HT1080 (cell line): ENCODE measurements around the gene ARHGAP10. TPM values are rescaled to one million over a fixed set of nuclear protein-coding genes. Genes with fewer than 3 reads are reported as not detected.
"Not testable (repeated sequence)": the region's sequence is repeated elsewhere in the genome, so short reads cannot be mapped to it uniquely, and the experiment has no call there.

Experiments used
- DNase-seq: peaks from one replicate; pipeline ENCODE4 v3.0.0-alpha.2; 2015; ENCODE audit warnings: low read depth
- total RNA-seq: library from RNA; depleted of rRNA; stranded (reverse); fragments of >200 nt; shearing (Covaris generic); gene quantifications from 2 replicates; pipeline ENCODE4 v1.2.3, GENCODE V29; 2014

Gene ARHGAP10
- total RNA-seq, 1 experiment from 2014 or later, result 19.1 TPM

DNA sequence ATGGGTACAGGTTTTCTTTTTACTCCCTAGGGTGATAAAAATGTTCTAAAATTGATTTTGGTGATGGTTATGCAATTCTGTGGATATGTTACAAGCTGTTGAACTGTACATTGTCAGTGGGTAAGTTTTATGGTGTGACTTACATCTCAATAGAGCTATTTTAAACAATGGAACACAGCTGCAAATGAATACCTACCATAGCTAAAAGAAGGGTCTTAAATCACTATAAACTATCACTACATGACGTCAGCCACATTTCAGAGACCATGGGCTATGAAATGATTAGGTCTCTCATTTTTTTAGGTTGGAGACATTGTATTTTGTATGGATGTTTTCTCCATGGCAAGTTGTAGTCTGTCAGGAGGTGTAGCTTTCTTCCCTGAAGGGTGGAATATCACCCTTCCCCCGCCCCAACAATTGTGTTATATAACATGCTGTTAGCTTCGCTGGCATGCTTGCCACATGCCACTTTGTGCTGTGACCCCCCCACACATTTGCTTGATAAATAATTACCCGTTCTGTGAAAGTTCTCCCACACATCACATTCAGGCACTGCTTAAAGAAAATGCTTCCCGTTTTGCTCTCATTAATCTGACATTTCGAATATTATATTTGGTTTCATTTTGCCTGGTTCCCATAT lies 159.7 kb downstream of the ARHGAP10 start:
- DNase-seq, result no peak

DNA sequence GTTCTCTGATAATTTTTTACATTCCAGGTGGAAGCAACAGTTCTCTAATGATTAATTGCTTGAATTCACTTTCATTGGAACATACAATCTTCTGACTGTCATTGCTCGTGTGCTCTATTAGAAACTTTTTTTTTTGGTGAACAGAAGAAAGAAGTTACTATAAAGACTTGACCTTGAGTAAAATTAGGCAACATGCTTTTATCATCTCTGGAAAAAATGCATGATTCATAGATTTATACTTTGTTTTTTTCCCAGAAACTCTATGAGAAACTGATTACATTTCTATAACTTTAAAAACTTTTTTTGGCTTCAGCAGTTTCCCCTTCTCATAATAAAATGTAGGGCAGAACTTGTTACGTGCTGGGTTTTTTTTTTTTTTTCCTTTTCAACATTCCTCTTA lies 167.6 kb downstream of the ARHGAP10 start:
- no peak for DNase-seq

DNA sequence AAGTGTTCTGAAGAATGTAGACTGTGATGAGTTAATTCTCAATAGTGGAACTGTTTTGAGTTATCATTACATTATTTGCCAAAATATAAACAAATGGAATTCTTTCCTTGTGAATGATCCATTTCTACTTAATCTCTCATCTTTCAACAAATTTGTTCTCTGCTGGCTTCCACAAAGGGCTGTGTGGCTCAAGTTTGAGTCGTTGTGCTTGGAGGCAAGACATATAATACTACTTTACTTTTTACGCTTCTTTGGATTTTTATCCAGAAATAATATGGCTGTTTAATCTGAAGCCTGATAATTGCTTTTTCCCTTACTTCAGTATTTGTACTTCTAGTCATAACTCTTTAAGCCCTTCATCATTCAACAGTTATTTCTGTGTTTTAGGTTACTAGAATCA lies 169.5 kb downstream of the ARHGAP10 start:
- DNase-seq, result no peak

DNA sequence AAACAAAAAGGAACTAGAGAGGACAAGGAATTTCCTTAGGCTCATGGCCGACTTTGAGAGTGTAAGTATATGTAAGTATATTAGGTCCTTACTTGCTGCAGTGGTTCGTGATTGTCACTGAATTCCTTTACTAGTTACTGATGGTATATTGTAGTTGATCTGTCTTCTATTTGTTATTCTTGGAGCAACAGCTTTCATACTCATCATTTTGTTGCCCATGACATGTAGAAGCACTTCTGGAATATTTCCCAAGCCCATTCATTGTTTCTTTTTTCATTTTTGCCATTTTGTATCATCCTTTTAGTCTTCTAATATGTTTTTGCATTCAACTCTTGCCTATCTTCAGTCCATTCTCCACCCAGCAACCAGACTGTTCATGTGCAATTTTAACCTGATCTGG lies 170.0 kb downstream of the ARHGAP10 start:
- no peak for DNase-seq

DNA sequence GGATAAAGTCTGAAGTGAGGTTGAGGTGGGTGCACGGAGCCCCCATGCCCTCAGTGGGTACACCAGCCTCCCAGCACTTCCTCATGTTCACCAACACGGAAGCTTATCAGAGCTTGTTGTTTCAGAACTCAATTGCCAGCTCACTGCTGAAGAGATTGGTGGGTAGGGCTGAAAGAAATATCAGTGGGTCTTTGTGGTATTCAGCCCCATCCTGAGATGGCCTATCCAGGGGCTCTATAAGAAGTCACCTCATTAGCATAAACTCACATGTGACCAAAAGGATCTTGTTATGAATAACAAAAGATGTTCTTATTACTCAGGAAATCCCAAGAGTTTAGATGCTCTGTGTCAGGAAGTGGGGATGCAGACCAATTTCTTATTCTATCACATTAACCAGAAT lies 177.3 kb downstream of the ARHGAP10 start:
- no peak for DNase-seq

DNA sequence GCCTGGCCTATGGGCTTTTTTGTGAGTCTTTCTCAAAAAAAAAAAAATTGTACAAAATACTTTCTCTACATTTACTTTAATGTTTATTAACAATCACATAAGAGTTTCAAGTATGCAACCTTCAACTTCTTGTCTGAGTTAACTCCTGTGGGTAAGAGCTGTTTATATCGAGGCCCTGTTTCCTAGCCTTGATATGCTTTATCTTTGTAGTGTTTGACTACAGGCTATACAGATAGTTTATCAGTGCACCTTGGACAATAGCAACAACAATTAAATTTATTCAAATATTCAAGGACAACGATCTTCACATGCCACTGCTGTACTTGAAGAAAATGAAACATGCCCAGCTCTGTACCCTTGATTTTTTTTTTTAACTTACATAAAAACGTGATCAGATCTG lies 178.4 kb downstream of the ARHGAP10 start:
- no peak for DNase-seq

DNA sequence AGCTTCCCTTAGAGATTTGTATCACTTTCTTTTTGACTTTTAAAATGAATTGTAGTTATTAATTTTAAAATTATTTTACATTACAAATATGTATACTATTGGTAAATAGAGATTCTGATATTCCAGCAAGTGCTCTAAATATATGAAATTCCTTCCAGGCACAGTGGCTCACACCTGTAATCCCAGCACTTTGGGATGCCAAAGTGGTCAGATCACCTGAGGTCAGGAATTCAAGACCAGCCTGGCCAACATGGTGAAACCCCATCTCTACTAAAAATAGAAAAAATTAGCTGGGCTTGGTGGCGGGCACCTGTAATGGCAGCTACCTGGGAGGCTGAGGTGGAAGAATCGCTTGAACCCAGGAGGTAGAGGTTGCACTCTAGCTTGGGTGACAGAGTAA lies 180.2 kb downstream of the ARHGAP10 start:
- not testable (repeated sequence) for DNase-seq

DNA sequence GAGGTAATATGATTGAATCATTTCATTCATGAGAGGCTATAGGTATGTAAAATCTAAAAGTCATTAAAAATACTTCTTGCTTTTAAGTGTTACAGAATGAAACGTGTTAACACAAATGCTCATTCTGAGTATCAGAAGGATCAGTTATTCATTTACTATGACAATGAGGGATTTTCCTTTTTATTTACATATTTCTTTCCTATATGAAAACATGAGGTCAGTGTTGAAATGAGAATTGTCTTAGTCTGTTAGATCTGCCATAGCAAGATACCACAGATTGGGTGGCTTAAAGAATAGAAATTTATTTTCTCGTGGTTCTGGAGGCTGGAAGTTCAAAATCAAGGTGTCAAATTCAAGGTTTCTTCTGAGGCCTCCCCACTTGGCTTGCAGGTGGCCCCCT lies 181.2 kb downstream of the ARHGAP10 start:
- no peak for DNase-seq

DNA sequence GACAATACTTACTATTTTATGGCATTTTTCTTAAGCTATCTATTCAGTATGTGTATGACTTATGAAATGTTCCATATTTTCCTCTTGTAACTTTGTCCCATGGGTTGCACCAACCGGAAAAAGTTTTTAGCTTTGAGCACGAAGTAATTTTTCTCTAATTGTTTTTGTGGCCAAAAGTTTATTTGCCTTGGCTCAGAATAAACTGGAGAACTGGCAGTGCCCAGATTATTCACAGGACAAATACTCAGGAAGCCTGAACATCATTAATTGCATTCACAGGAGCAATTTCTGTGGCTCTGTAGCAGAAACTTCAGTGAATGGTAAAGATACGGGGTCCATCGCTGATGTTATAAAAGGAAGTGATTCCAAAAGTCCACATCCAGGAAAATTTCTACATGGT lies 184.5 kb downstream of the ARHGAP10 start:
- DNase-seq, result no peak

DNA sequence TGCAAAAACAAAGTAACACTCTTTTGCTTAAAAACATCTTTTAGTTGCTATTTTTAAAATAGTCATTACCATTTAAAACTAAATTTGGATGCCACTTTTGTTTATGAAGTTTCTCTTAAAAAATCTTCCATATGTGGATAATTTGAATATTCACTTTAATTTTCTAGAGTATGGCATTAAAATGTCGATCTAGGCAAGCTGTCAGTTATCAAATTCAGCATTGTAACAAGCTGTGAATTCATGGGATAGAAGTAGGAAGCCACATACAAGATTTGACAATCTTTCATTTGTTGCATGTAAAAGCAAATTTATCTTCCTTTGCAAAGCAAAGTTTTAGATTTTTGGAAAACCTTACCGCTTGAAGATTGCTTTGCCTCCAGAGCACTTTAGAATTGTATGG lies 191.5 kb downstream of the ARHGAP10 start:
- no peak for DNase-seq

DNA sequence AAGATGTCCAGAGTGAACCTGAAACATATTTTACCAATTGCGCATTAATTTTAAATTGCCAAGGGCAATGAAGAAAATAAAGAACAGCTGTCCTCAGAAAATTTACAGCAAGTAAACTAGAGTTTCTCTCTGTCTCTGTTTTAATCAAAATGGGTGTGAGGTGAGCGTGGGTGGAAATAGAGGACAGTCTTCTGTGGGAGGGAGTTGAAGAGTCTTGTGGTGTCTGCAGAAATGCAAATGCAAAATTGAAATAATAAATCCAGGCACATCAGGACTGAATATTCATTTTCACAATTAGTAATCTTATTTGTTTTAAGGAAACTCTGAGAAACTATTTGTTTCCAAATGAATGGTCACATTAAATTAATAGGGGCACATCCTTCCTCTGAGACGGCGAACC lies 192.0 kb downstream of the ARHGAP10 start:
- no peak for DNase-seq

DNA sequence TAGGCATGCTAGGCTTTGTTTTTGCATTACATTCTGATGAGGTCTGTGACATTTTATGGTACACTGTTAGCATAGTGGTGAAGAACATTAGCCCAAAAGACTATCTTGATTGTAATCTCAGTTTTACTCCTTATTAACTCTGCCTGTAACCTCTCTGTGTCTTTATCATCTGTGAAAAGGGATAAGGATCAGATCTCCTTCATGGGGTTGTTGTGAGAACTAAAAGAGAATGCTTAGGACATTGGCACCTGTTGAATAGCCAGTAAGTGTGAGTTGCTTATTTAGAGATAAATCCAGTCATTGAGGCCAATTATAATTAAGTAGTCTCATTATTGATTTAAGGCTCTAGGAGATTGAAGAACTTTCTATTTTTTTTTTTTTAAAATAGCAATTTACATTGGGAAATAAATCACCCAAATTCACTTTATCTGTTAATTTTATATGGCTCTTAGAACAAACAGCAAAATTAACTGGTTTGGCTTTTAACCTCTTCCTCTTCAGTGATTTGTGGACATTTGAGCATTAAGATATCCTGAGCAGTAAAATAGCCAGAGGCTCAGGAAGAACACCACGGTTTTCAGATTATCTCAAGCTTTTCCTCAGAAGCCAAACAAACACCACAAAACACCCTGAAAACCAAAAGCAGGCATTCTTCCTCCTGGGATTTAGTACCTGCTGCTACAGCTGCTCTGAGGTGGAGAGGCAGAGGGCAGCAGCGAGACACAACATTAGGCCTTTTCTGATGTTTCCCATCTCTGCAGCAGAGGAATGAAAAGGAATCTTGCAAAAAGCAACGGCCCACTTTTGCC lies 192.9 kb downstream of the ARHGAP10 start:
- DNase-seq, result peak; percentile 15

DNA sequence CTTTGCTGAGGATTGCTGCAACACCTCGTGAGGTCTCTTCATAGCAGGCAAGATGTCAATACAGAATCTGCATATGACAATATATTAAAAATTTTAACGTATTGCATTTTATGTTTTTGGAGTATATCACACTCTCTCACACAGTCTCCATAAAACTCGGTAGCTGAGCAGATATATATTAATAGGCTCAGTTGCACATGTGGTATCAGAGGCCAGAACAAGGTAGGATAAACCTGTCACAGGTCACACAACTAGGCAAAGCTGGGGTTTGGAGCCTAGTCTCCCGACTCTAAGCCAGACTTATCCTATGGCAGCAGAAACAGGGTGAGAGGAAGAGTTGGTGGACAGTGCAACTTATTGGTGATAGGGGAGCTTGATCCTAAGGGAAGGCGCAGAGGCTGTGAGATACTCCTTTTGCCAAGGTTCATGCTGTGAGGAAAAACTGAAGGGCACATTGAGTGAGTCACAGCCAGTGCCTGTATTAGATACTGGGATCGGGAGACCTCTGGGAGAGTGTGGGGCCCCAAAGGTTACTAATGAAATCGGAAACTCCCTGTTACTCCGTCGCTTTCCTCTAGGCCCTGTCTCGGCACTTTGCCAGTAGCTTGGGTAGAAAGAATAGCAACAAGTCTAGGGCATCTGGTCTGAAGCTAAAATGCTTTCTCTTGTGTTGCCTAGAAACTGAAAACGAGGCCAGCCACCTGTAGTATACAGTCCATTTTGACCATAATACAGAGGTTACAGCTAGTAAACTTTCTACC lies 195.7 kb downstream of the ARHGAP10 start:
- DNase-seq, result peak; percentile 3

DNA sequence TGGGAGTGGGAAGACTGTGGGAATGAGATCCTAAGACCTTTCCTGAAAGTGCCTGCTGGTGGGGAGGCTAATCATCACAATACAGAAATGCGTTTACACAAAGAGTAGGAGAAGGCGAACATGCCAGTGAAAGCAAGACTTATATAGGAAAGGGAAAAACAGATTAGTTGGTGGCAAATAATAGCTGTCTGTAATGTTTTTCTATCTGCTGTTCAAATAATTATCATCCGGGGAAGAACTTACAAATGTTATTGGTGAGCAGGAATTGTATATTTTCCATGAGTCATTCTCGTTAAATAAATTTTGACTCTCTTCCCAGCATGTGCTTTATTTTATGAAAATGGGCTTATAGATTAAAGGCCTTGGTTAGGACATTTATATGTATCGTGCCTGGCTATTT lies 196.5 kb downstream of the ARHGAP10 start:
- DNase-seq, result no peak

DNA sequence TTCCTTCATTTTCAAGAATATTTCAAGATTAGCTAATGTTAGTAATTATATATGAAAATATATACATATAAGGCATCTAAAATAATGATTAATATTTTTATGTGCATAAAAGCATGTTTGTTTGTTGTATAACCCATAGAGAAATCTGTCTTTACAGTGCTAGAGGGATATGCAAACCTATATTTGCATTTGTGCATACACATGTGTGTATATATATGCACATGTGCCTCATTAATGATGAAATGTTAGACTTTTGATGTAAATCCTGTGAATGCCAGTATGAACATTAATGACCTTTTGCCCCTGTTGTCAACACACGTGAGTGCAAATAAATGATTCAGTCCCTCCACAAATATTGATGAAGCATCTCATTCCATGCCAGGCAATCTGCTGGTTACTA lies 197.9 kb downstream of the ARHGAP10 start:
- no peak for DNase-seq

DNA sequence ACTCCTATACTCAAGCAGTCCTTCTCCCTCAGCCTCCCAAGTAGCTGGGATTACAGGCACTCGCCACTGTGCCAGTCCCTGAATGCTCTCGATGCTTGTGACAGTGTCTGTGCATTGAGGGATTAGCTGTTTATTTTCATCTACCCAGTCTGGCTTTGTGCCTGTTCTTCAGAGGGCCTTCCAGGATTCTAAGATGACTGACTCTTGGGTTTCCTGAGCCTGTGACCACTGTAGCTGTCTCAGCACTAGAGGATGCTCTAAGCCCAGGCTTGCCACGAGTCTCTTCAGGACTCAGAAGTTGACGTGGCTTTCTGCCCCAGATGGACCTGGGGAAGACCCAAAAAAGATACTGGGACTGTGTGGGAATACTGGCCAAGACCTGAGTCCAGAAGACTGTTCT lies 201.4 kb downstream of the ARHGAP10 start:
- DNase-seq, result no peak

DNA sequence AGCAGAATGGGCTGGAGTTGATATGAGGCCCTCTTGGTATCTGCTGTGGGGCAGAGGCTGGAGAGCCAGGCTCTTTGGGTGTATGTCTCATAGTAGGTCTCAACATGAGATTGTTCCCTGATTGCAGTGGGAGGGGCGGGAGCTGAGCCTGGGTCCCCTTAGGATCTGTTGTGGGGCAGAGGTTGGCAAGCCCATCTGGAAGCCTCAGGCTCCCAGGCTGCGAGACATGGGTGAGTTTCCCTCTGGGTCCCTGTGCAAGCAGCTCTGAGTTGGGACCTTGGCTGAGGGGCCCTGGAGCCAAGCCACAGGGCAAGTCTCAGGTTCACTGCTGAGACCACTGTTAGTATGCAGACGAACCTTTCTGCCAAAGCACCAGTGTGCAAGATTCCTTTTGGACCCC lies 201.9 kb downstream of the ARHGAP10 start:
- DNase-seq, result no peak

DNA sequence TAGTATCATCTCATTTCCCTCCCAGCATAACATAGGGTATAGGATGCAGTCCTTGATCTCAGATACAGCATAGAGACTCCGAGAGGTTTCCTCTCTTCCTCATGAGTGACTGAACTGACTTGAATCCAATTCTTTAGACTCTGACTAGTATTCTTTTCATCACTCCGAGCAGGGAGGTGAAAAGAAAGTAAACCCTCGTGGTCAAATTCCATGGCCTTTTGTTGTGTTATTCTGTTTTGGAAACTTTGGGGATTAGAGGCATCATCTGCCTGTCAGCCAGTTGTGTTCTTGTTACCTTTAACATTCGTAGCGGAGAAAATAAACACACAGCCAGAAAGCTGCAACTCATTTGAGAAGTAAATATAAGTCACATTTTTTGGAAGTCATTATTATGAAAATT lies 206.6 kb downstream of the ARHGAP10 start:
- no peak for DNase-seq

DNA sequence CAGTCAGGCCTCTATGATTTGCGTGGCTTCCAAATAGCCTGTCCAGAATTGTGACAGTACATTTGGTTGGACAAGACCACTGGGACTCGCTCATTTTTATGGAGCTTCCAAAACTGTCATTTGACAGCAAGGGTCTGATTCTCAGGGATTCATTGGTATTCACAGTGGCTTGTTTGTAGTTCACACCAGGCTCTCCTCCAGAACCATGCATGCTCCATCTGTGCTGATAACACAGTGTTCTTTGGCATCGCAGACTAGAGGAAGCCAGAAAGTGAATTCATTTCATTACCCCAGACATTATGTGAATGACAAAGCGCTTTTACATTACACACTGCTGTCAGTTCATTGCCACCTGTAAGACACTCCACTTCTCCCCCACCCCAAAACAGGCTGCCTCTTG lies 208.3 kb downstream of the ARHGAP10 start:
- no peak for DNase-seq

DNA sequence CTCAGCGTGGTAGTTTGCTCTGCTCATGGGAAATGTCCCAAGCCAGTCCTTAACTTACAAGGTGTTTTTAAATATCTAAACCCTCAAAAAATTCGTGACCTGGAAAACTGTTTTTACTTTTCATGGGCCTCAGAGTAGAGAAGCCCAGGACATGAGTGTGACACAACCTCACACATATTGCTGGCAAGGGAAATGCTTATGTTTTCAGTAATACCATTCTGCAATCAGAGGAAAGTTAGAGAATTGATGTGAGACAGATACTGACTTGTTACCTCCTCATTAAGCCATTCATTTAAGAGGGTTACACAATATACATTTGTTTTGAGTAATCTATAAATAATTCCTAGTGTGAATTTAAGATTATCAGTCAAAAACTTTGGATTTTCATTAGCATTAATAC lies 209.5 kb downstream of the ARHGAP10 start:
- DNase-seq, result no peak

DNA sequence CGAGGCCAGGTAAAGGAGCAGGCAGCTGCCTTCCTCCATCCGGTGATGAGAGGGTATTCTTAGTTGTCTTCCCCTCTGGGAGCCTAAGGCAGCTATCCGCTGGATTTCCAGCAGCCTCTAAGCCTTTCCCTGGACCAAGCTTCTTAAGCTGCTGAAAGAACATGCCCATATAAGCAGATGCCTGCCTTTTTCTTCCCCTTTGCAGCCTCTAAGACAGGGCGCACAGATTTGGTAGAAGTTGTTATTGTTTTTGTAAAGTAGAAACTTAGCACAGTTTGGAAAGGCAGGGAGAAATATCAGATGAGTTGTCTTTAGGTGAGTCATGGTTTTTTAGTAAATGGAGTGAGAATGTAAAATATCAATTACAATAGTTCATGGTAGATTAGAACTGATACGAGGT lies 210.8 kb downstream of the ARHGAP10 start:
- DNase-seq, result no peak

DNA sequence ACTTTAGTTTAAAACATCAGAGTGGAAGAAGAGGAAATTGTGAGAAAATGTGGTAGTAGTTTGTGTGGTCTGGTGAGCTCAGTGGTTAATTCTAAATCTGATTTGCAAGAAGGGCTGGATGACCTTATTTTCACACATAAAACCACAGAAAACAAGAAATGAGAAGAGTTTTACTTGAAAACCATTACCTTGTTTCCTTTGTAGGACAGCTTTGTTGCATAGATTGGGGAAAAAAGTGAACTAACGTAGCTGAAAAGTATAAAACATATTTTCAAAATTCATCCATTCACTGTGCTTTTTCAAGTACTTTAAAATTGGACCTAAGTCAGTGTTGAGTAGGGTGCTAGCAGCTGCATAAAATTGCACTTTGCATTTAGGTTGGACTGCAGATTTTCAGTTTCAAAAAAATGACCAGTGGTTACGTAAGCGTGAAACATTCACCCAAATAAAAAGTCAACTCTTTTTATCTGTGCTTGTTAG lies 211.3 kb downstream of the ARHGAP10 start:
- no peak for DNase-seq
